ENCODE data around the gene OTUB1. TPM values are rescaled to one million over a fixed set of nuclear protein-coding genes. Genes with fewer than 3 reads are reported as not detected.

The OTUB1 gene
- total and polyA plus RNA-seq, 2 of the 13 experiments (the other 11 are each of a cell fraction or from before 2014, with no cell fraction given) = 58.8 to 130 TPM

GRCh38 chr11:64008914-64009633, 22.8 kb downstream of the OTUB1 start:
- H3K9ac ChIP-seq (ENCODE audit: insufficient read depth, low read depth, low read length) = no peak overlapping the region
- no TSS peak for BruUV-seq (replicated peaks)
- TF ChIP-seq CTCF (CRISPR knock-in tag; IDR thresholded peaks at IDR 0.05) (0 out of 2 replicates have a peak, but pooled peaks have one; percentile 9), STAG1 (CRISPR knock-in tag; IDR thresholded peaks at IDR 0.05) (0 out of 2 replicates have a peak, but pooled peaks have one; percentile 12)
- TF ChIP-seq, protein P1, sequence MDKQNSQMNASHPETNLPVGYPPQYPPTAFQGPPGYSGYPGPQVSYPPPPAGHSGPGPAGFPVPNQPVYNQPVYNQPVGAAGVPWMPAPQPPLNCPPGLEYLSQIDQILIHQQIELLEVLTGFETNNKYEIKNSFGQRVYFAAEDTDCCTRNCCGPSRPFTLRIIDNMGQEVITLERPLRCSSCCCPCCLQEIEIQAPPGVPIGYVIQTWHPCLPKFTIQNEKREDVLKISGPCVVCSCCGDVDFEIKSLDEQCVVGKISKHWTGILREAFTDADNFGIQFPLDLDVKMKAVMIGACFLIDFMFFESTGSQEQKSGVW (CRISPR knock-in tag; IDR thresholded peaks at IDR 0.05; ENCODE audit: borderline replicate concordance) = no peak

DNA sequence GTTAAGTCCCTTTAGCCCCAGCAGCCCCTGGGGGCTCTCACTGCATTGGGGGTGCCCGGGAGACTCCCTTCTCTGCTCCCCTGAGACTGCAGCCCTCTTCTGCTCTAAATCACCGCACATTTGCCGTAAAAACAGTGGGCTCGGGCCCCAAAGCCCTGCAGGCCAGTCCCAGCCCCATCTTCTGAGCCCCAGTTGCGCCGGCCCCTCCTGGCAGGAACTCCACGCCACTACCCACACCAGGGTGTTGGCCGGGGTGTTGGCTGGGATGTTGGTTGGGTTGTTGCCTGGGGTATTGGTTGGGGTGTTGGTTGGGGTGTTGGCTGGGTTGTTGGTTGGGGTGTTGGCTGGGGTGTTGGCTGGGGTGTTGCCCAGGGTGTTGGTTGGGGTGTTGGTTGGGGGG, 23.5 kb downstream of the OTUB1 start:
- Histone ChIP-seq H3K36me3 (replicated peaks in 1 of 2; ENCODE audit: control insufficient read depth in 1 of 2, insufficient read depth in 2 of 2, low read length in 2 of 2) (no peaks in the 10 kb centered on the region), H2AFZ (ENCODE audit: low read length) (no peak overlapping the region), H4K20me1 (ENCODE audit: insufficient read depth, low read length) (peaks cover 5% of the 10 kb centered on the region; the same call in 1 of the 2 replicates), H3K4me3 (replicated peaks in 1 of 3; ENCODE audit: insufficient read depth in 1 of 3, low read depth in 2 of 3, low read length in 3 of 3) (no peak overlapping the region), H3K27me3 (ENCODE audit: control insufficient read depth in 1 of 2, insufficient read depth in 2 of 2, low read length in 2 of 2) (no peaks in the 10 kb centered on the region), H3K4me1 (ENCODE audit: insufficient read depth, low read length) (peaks cover 21% of the 10 kb centered on the region), H3K9me3 (ENCODE audit: low read length) (peaks cover 10% of the 10 kb centered on the region; the same call in 1 of the 2 replicates), H3K9ac (ENCODE audit: insufficient read depth, low read depth, low read length) (no peak overlapping the region), H3K79me2 (ENCODE audit: insufficient read depth, low read length) (no peaks in the 10 kb centered on the region), H3K27ac (ENCODE audit: extremely low read length, insufficient read depth, low read length) (no peak overlapping the region), H3K4me2 (ENCODE audit: low read depth, low read length) (no peak overlapping the region)
- in situ Hi-C loops (cut with HindIII; ENCODE audit: extremely low pct_ligation_motif_present, low pct_unique_long_range_greater_than_20kb) = no loop called here
- 96% methylated on average over 7 of the region's 8 CpGs for WGBS (ENCODE audit: low lambda C conversion rate)
- TF ChIP-seq ZFP36L2 (CRISPR knock-in tag; IDR thresholded peaks at IDR 0.05) (no peak), AGO2 (optimal IDR thresholded peaks at IDR 0.05; ENCODE audit: low read depth, low read length) (peak; percentile 34)
- no peak for FAIRE-seq
- ChIA-PET POLR2A (no interaction called here), CTCF (ENCODE audit: low intra/inter-chr PET ratio, low total read pairs) (no interaction called here)
- no TSS peak for BruUV-seq (replicated peaks)
- ATAC-seq = no peak
- intact Hi-C loops (cut with micrococcal nuclease; ENCODE audit: unreplicated experiment) = no loop called here
- no peak for DNase-seq (ENCODE audit: low spot score)

More at GRCh38 chr11:64008914-64009633, 22.8 kb downstream of the OTUB1 start:
- FAIRE-seq (no peak), DNase-seq (ENCODE audit: low spot score) (no peak), ATAC-seq (no peak)
- Histone ChIP-seq H3K27ac (ENCODE audit: extremely low read length, insufficient read depth, low read length) (no peak overlapping the region), H3K27me3 (ENCODE audit: control insufficient read depth in 1 of 2, insufficient read depth in 2 of 2, low read length in 2 of 2) (no peaks in the 10 kb centered on the region), H3K9me3 (ENCODE audit: low read length) (peaks cover 10% of the 10 kb centered on the region; the same call in 1 of the 2 replicates), H3K36me3 (replicated peaks in 1 of 2; ENCODE audit: control insufficient read depth in 1 of 2, insufficient read depth in 2 of 2, low read length in 2 of 2) (no peaks in the 10 kb centered on the region), H3K79me2 (ENCODE audit: insufficient read depth, low read length) (no peaks in the 10 kb centered on the region), H3K4me2 (ENCODE audit: low read depth, low read length) (no peak overlapping the region), H3K4me3 (replicated peaks in 1 of 3; ENCODE audit: insufficient read depth in 1 of 3, low read depth in 2 of 3, low read length in 3 of 3) (no peak overlapping the region), H3K4me1 (ENCODE audit: insufficient read depth, low read length) (peaks cover 21% of the 10 kb centered on the region), H2AFZ (ENCODE audit: low read length) (no peak overlapping the region), H4K20me1 (ENCODE audit: insufficient read depth, low read length) (peaks cover 4% of the 10 kb centered on the region; the same call in 1 of the 2 replicates)
- ChIA-PET CTCF (ENCODE audit: low intra/inter-chr PET ratio, low total read pairs) (no interaction called here), POLR2A (no interaction called here)
- in situ Hi-C loops (cut with HindIII; ENCODE audit: extremely low pct_ligation_motif_present, low pct_unique_long_range_greater_than_20kb) = no loop called here
- 90% methylated on average over 15 of the region's 18 CpGs for WGBS (ENCODE audit: low lambda C conversion rate)
- intact Hi-C loops (cut with micrococcal nuclease; ENCODE audit: unreplicated experiment) = no loop called here
